K562 (cell line): Measurements from ENCODE around the gene GABRB1.

Experiments
- ADNP ChIP-seq: fragments of 200-800 bp; sonication (Bioruptor generic); IDR thresholded peaks from 2 replicates; pipeline ENCODE4 v1.6.1; 2016; ENCODE audit warnings: missing genetic modification characterization, missing compliant biosample characterization
- CREM ChIP-seq: IDR thresholded peaks from 2 replicates; pipeline ENCODE4 v1.6.1; 2014; ENCODE audit warnings: antibody characterized with exemption, low read depth
- GABPA ChIP-seq: fragments of 200-800 bp; sonication (Bioruptor generic); conservative IDR thresholded peaks from 2 replicates; pipeline ENCODE4 v1.6.1; 2016; ENCODE audit warnings: low read depth, missing genetic modification characterization, missing compliant biosample characterization
- MAFF ChIP-seq: IDR thresholded peaks from 2 replicates; pipeline ENCODE4 v1.6.1; 2012; ENCODE audit warnings: low read length, improper control_type of control experiment
- POLR2A ChIP-seq: fragments of 450-650 bp; conservative IDR thresholded peaks from 2 replicates; pipeline ENCODE4 v1.6.1; 2016
- TEAD1 ChIP-seq, 2 experiments: fragments of 450-650 bp in 1 of 2; sonication (generic) in 1 of 2; formaldehyde crosslinking; IDR thresholded peaks; 2 replicates each; pipeline versions ENCODE4 v1.4.0 to v1.8.0; 2020 to 2022; ENCODE audit warnings: mild to moderate bottlenecking in 2 of 2, missing genetic modification reagents in 1 of 2
- TRIM28 ChIP-seq: fragments of 450-650 bp; IDR thresholded peaks from 2 replicates; pipeline ENCODE4 v1.6.1; 2017
- VEZF1 ChIP-seq: fragments of 200-800 bp; sonication (Bioruptor generic); IDR thresholded peaks from 2 replicates; pipeline ENCODE4 v1.6.1; 2017; ENCODE audit warnings: missing genetic modification characterization, missing compliant biosample characterization

- TF ChIP-seq MAFF, result no peak
- TF ChIP-seq CREM, result no peak
- TF ChIP-seq GABPA (tag), result no peak
- TF ChIP-seq TRIM28, result no peak
- no peak for TF ChIP-seq TEAD1 (CRISPR knock-in tag; IDR thresholded peaks at IDR 0.05)
- no peak for TF ChIP-seq ADNP
- TF ChIP-seq VEZF1 (CRISPR knock-in tag), result no peak
- TF ChIP-seq POLR2A, result no peak
Observed at GRCh38 chr4:47462799-47463234, 431.4 kb downstream of the GABRB1 start.
